ENCODE results near the gene ANKRD34A.

The ANKRD34A gene

DNA sequence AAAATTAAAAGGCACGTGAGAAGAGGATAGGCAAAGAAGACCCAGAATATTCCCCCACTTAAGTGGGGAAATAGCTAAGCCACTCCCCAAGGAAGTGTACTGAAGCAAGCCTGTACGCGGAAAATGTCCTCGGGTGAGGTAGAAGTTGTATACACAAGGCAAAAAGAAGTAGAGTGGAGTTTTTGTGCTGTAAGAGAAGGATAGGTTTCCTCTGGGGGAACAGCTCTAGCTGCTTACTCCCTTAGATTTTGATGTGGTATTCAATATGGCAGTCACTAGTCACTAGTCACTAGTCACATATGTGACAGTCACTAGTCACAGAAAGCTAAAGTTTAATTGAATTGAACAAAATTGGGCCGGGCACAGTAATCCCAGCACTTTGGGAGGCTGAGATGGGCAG is 24.4 kb upstream of the ANKRD34A start:
- no peak for DNase-seq (ENCODE audit: low read depth)
- TF ChIP-seq, protein P1, sequence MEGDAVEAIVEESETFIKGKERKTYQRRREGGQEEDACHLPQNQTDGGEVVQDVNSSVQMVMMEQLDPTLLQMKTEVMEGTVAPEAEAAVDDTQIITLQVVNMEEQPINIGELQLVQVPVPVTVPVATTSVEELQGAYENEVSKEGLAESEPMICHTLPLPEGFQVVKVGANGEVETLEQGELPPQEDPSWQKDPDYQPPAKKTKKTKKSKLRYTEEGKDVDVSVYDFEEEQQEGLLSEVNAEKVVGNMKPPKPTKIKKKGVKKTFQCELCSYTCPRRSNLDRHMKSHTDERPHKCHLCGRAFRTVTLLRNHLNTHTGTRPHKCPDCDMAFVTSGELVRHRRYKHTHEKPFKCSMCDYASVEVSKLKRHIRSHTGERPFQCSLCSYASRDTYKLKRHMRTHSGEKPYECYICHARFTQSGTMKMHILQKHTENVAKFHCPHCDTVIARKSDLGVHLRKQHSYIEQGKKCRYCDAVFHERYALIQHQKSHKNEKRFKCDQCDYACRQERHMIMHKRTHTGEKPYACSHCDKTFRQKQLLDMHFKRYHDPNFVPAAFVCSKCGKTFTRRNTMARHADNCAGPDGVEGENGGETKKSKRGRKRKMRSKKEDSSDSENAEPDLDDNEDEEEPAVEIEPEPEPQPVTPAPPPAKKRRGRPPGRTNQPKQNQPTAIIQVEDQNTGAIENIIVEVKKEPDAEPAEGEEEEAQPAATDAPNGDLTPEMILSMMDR (IDR thresholded peaks at IDR 0.05; ENCODE audit: low read depth, low read length, missing control alignments) = no peak
- no peak overlapping the region for H3K4me3 ChIP-seq (ENCODE audit: low read depth, low read length)

DNA sequence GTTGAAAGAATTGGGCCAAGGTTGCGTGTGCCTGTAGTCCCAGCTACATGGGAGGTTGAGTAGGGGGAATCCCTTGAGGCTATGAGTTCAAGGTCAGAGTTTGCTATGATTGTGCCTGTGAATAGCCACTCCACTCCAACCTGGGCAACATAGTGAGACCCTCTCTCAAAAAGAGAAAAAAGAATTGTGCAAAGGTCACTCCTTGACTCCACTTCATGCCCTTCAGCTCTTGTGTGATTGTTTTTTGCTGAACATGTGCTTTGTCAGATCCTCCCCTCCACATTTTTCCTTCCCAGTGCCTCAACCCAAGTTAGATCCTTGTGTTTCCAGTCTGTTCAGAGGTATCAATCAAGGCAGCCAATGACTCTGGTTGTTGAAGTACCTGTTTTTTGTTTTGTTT is 23.6 kb upstream of the ANKRD34A start:
- no peak for DNase-seq (ENCODE audit: low read depth)
- TF ChIP-seq, protein P1 (IDR thresholded peaks at IDR 0.05; ENCODE audit: low read depth, low read length, missing control alignments) = no peak
- H3K4me3 ChIP-seq (ENCODE audit: low read depth, low read length) = no peak overlapping the region

DNA sequence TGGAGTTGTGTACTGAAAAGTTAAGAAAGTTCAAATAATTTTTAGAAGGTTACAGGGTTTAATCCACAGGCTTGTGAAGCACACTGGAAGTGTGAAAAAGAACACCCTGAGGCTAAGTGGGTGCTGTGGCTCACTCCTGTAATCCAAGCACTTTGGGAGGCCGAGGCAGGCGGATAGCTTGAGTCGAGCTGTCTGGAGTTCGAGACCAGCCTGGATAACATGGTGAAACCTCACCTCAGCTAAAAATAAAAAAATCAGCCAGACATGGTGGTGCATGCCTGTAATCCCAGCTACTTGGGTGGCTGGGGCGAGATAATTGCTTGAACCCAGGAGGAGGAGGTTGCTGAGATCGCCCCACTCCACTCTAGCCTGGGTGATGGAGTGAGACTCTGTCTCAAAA is 22.2 kb upstream of the ANKRD34A start:
- TF ChIP-seq, protein P1 (IDR thresholded peaks at IDR 0.05; ENCODE audit: low read depth, low read length, missing control alignments) = no peak
- no peak for DNase-seq (ENCODE audit: low read depth)
- no peak overlapping the region for H3K4me3 ChIP-seq (ENCODE audit: low read depth, low read length)

DNA sequence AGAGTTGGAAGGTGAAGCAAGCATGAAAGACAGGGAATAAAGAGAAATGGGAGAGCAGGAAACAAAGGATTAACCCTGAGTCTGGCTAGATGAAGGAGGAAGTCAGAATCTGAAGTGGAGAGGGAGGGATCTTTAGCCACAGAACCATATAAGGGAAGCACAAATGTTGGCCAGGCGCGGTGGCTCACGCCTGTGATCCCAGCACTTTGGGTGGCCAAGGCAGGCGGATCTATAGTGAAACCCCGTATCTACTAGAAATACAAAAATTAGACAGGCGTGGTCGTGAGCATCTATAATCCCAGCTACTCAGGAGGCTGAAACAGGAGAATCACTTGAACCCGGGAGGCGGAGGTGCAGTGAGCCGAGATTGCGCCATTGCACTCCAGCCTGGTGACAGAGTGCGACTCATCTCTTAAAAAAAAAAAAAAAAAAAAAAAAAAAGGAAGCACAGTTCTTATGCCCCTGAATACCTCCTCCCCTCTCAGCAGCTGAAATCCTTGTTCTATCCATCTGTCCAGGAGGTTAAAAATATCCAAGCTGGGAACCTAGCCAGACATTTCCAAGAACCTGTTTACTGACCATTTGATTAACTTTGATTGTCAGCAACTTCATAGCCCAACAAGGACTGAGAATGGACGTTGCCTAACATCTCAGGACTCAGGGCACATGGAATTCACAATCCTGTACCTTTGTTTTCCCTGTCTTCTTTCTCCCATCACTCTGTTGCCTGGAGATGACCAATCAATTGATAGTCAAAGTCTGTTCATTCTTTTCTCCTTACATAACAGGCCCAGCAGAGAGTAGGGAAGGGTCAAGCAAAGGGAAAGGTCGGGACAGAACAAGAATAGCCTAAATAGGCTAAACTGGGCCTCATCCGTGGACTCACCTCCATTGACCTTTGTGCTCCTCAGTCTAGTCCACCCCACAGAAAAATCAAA is 21.4 kb upstream of the ANKRD34A start:
- no peak for DNase-seq (ENCODE audit: low read depth)
- H3K4me3 ChIP-seq (ENCODE audit: low read depth, low read length) = no peak overlapping the region
- TF ChIP-seq, protein P1 (IDR thresholded peaks at IDR 0.05; ENCODE audit: low read depth, low read length, missing control alignments) = no peak

DNA sequence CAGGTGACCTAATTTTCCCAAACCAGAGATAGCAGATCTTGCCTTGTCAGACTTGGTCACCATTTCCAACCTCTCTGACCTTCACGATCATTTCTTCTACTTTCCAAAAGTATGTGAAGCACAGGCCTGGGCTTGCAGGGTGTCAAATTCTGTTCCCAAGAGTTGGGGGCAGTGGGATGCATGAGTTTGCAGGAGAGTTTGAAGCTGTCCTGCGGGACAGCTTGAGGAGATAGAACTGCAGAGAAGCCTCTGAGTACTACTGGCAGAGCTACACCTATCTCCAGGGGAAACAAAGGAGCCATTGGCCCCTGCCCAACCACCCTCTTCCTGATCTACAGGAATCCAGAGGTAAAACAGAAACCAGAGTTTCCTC is 20.7 kb upstream of the ANKRD34A start:
- DNase-seq (ENCODE audit: low read depth) = no peak
- TF ChIP-seq, protein P1 (IDR thresholded peaks at IDR 0.05; ENCODE audit: low read depth, low read length, missing control alignments) = no peak
- H3K4me3 ChIP-seq (ENCODE audit: low read depth, low read length) = no peak overlapping the region

DNA sequence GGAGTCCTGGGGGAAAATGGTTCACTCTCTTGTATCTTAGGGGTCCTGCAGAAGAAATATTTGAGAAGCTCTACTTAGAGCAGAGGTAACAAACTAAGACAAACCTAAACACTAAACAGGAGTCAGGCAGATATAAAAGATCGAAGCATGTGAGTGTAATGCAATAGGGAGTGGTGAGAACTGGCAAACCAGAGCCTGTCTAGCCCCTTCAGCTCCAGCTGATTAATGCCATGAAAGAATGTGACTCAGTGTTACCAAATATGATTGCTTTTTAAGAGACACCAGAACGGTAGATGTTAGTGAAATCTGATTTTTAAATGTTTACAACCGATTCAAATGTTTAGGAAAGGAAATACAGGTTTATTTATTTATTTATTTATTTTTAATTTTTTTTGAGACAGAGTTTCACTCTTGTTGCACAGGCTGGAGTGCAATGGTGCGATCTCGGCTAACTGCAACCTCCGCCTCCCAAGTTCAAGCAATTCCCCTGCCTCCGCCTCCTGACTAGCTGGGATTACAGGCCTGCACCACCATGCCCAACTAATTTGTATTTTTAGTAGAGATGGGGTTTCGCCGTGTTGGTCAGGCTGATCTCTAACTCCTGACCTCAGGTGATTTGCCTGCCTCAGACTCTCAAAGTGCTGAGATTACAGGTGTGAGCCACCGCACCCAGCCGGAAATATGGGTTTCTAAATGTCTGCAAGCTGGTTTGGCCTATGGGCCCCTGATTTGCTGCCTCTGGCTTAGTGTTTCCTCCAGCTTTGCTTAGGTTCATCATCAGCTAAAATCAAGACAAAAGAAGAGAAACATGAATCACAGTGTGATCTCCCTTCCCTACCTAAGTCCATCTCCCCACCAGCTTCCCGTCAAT is 19.8 kb upstream of the ANKRD34A start:
- H3K4me3 ChIP-seq (ENCODE audit: low read depth, low read length) = no peak overlapping the region
- peak; percentile 68 for DNase-seq (ENCODE audit: low read depth)
- TF ChIP-seq, protein P1 (IDR thresholded peaks at IDR 0.05; ENCODE audit: low read depth, low read length, missing control alignments) = no peak

Data from GM12864 (cell line).